Measurements from ENCODE around the gene SERPINB11.
"Not testable (repeated sequence)": the region's sequence is repeated elsewhere in the genome, so short reads cannot be mapped to it uniquely, and the experiment has no call there.

Gene SERPINB11

DNA sequence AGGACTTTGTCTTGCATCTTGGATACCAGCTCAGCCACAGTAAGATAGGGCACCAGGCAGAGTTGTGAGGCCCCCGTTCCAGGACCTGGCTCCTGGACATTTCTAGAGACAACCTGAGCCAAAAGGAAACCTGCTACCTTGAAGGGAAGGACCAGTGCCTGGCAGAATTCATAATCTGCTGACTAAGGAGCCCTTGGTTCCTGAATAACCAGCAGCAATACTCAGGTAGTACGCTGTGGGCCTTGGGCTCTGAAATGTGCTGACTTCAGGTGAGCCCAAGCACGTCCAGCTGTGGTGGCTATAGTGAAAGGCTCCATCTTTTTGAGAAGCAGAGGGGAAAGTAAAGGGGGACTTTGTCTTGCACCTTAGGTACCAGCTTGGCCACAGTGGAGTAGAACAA is 28.5 kb downstream of the SERPINB11 start:
- DNase-seq: no peak

DNA sequence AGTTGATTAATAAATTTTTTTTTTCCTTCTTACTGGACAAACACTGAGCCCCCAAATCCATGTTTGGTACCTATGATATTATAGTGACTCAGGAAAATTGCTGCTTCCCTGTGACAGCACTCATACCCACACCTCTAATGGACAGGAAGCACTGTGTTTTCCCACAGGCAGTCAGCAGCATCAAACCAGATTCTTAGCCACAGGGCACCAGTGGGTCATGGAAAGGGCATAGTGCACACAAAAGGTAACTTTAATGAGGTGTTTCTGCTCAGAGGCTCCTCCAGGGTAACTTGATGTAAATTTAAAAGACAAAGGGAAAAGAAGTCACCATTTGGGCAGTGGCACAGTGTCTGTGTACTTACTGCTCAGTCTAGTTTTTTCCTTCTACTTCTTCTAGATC is 34.1 kb downstream of the SERPINB11 start:
- DNase-seq: no peak

DNA sequence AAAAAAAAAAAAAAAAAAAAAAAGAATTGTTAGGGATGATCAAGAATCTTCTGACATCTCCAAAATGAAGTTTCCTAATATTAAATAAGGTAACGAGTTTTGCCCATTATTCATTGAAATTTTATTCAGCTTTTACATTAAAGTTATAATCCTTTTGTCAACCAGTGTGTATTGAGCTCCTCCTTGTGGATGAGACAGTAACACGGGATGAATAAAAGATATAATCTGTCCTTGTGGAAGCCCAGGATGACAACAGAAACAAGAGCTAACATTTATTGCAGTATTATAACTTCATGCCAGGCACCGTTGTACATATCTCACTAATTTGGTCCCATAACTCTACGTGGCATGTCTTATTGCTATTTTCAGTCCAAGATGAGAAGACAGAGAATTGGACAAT is 39.0 kb downstream of the SERPINB11 start:
- no peak for DNase-seq

DNA sequence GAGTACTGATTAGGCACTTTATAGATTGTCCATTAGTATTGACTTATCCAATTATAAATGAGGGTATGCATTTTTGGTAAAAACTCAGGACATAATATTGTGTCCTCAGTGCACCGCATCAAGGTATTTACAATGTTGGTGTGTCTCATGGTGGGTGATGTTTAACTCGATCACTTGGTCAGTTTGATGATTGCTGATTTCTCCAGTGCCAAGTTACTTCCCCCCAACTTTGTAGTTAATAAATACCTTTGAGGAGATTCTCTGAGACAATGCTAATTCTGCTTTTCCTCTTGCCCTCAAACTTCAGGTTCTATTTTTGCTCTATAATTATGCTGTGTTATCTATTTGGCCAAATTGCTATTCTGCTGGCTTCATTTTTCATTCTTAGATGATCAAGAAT is 44.2 kb downstream of the SERPINB11 start:
- no peak for DNase-seq

DNA sequence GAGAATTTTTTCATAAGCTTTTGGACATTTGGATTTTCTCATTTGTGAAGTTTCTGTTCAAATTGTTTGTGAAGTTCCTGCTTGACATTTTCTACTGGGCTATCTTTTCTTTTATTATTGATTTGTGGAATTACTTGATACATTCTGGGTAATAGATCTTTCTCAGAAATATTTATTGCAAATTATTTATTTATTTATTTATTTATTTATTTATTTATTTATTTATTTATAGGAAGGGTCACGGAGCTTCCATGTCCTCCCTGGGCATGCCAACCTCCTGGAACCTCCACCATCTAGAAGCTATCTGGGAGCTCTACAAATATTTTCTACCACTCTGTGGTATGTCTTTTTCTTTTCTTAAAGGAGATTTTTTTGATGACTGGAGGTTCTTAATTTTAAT is 46.7 kb downstream of the SERPINB11 start:
- DNase-seq: no peak

DNA sequence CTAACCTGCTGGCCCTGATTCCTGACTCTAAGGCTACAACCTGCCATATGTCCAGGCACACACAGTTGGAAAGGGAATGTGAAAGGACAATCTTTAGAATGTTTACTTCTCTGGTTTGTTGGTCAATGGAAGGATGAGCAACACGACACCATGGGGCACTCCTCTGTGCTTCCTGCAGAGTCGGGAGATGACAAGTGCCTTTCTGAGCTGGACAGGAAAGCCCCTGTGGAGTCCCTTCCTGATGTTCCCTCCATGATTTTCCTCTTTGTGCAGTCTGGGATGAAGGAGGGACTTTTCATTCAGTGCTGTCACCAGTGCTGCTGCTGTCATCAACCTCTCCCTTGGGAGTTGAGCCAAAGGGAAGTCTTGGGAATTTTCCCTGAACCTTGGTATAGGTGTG is 49.9 kb downstream of the SERPINB11 start:
- no peak for DNase-seq

DNA sequence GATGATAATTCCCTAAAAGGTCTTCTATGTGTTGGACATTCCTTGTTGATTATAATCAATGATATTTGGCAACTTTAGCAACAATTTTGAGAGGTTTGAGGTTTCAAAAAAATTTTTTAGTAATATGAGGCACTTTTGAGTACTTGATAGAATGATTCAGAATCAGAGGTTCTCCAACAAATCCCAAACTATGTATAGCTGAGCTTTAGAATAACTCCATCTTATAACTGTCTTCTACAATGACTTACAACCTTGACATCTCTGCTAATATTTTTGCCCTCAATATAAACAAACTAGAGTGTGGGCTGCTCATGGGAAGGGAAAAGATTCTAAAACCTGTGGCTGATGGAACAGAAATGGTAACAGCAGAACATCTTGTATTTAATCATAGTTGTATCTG is 50.9 kb downstream of the SERPINB11 start:
- no peak for DNase-seq

DNA sequence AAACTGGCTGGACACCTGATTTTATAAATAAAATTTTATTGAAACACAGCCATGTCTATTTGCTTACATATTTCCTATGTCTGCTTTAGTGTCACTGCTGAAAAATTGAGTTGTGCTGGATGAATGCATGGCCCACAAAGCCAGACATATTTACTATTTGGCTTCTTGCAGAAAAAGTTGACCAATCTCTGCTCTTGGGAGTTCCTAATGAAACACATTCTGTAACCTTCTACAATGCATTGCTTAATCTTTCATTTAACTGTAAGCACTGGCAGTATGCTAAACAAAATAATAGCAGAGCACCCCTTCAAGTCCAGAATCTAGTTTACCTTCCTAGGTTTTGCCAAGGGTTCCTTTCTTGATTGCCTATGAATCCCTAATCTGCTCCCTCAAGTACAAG is 54.8 kb downstream of the SERPINB11 start:
- DNase-seq: no peak

DNA sequence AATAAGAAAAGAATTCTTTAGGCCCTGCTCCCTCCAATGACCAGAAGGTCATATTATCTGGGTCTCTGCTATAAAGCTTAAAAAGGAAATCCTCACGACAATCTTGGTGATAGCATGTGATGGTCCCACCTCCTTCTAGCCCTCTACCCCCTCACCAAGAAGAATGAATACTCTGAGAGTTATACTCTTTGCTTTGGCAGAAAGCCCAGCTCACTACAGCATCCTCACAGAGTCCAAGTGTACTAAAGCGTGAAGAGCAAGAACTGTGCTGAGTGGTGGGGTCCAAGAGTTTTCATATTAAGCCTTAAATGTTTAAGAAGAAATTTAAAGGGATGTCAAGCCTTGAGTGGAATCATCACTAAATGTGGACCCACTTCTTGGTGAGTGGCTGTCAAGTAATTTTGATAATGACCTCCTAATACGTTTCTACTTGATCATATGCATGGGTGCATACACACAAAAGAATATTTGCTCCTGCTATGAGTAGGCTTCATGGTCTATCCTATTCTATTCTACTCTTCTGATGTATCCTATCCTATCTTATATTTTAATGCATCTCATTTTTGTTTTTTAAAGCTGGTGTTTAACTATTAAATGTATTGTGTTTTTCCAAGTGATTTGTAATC is 56.0 kb downstream of the SERPINB11 start:
- no peak for DNase-seq

DNA sequence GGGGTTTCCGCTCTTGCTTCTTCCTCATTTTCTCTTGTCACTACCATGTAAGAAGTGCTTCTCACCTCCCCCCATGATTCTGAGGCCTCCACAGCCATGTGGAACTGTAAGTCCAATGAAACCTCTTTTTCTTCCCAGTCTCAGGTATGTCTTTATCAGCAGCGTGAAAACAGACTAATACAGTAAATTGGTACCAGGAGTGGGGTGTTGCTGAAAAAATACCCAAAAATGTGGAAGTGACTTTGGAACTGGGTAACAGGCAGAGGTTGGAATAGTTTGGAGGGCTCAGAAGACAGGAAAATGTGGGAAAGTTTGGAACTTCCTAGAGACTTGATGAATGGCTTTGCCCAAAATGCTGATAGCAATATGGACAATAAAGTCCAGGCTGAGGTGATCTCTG is 57.0 kb downstream of the SERPINB11 start:
- DNase-seq: not testable (repeated sequence)

DNA sequence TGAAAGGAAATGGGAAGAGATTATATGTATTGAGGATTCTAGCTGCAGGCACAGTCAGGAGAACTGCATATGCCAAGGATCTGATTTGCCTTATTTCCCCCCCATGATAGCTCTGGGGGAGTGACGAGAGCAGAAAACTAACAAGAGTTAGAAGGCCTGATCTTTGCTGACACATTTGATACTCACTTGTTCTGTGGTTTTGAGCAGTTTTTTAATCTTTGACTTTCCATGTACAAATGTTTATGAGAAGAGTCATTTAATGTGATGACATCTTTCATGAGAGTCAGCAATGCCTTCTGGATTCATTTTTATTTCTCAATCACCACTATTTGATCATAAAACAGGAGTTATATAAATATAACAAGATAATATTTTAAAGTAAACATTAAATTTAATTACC is 59.8 kb downstream of the SERPINB11 start:
- no peak for DNase-seq

DNA sequence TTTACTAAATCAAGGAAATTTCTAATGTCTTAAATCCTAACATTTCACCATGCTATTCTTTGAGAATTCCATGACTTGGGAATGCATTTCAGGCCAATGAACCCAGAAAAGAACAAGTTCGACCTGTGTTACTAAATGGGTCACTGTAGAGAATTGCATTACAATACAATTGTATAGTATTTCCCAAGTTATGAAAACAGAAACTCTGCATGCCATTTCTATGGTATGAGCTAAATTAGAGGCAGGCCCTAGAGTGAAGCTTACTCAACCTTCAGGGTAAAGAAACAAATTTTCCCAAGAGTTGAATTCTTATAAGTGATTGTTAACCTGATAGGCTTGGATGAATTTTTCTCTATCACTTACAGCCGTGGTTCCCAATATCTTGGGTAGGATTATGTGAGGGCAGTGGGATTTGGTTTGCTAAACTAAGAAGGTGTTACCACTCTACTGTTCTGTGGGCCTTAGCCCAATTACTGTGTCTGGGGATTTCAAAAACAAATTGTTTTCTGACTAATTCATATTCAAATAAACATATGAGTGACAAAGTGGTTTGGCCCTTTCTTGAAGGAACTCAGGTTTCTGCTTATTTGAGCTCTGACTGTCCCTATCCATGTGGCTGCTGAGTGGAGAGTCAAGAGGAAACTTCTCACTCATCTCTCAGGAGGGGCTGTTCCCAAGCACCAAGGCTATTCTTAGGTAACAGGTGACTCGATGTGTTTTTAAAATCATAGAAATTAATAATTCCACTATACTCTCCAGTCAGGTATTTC is 61.3 kb downstream of the SERPINB11 start:
- DNase-seq: no peak

DNA sequence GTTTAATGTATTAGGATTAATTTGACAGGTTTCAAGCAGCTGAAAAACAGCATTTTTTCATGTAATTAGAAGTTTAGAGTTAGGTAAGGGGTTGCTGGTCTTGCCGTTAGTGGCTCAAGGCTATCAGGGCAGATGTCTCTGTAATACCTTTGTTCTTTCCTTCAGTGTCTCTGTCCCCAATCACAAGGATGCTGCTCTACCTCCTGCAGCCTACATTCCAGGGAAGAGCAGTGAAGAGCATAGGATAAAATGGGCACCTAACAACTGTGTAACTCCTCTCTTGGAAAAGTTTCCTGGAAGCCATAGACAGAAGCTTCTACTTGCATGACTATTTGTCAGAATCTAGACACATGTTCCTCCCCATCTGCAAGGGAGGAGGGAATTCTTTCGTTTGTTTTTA is 63.1 kb downstream of the SERPINB11 start:
- no peak for DNase-seq

All from stimulated activated CD4-positive, alpha-beta T cell treated with anti-CD3 and anti-CD28 coated beads, Interleukin-2, amount 100 ng/mL, for 48 hours (primary cell).